NCI-H2029 treated with DMSO at 0.1 percent for 48 hours (cell line): ENCODE results near the gene EPHA8.
A peak's percentile ranks its signal among the peaks of the same experiment; 100 is the strongest.

ENCODE experiments used
- DNase-seq: peaks from one replicate; lab custom pipeline; 2025; lab: John Stamatoyannopoulos, UW

The EPHA8 gene

DNA sequence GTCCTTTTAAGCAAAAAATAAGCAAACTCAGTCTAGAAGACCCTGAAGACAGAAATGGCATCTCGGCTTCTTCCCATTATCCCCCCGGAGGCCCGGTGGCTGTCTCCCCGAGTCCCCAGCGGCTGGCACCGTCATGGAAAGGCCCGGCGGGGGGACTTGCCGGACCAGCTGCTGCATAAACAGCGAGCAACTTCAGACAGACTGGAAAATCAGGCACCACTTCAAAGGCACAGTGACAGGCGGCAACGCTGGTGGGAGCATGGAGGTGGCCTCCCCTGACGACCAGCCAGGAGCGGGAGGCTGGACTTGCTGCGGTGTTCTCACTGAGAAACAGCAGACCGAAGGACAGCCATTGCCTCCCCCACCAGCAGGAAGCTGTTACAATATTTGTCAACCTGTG is 54.8 kb downstream of the EPHA8 start:
- no peak for DNase-seq

DNA sequence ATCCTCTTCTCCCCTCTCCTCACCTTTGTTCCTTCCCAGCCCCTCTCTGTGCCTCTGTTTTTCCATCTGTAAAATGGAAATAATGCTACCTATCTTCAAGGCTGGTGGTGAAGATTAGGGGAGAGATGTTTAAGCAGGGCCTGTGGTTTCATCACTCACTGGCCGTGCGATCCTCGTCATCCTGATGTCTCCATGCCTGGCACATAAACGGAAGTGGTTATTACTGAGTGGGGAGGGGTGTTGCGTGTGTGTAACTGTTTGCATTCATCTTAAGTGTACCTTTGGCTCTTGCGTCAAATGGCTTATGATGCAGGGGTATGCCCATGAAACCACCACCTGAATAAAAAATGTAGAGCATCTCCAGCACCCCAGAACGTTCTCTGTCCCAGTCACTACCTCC is 56.0 kb downstream of the EPHA8 start:
- no peak for DNase-seq

- DNase-seq: no peak
Observed at GRCh38 chr1:22619798-22620197, 56.5 kb downstream of the EPHA8 start.

GRCh38 chr1:22621761-22622160 is 58.5 kb downstream of the EPHA8 start:
- no peak for DNase-seq

DNA sequence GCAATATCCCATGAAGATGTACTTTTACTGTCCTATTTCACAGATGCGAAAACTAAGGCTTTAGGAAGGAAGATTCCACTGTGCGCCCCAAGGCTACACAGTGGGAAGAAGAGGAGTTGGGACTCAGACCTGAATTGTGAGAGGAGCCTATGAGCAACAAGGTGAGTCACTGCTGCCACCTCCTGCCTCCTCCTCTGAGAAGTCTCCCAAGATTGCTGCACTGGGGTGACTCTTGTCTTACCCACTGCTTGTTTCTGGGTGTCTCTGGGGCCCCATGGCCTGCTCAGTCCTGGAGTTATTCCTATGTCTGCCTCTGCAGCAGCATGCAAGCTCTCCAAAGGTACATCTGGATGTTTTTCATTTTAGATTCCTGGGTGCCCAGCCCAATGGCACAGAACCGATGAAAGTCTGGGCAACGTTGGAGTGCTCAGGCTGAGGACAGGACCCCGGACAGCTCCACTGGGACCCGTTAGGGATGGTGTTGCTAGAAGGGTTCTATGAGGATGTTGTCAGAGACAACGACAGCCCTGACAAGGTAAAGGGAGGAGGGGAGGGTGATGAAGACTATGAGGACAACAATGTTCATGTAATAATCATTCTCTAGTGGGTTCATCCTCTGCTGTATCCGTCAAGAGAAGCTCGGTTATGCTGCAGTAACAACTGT is 62.1 kb downstream of the EPHA8 start:
- no peak for DNase-seq

DNA sequence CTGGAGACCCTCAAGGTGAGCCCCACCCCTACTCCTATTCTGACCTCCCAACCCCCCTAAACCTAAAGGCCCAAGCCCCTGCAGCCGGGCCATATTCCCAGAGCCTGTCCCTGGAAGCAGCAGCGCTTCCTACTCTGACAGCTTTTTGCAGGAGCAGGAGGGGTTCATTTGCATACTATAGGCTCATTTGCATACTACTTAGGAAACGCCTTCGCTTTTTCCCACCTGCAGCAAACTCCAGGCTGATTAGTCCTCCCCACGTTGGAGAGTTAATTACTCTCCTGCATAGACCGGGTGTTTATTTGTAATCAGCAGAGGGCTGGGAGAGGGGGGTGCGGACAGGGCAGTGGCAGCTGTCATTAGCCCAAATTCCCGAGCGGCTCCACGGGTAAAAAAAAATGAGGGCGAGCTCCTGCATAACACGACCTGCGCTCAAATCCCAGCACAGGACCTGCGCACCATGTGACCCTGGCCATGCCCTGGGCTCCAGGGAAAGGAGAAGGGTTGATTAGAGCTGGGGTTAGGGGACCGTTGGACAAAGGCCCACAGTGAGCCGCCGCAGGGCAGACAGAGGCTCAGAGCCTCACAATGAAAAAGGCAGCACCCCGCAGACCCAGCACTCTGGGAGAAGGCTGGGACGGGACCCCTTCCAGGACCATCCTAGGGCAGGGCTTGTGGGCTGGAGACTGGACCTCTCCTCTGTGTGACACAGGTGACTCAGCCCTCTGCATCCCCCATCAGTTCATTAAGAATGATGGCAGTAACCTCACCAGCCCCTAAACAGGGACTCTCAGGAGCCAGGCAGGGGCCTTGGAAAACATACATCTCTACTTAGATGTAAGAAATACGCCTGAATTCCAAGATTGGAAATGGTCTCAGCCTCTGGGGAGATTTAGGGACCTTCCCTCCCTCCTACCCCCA is 63.2 kb downstream of the EPHA8 start:
- no peak for DNase-seq

DNA sequence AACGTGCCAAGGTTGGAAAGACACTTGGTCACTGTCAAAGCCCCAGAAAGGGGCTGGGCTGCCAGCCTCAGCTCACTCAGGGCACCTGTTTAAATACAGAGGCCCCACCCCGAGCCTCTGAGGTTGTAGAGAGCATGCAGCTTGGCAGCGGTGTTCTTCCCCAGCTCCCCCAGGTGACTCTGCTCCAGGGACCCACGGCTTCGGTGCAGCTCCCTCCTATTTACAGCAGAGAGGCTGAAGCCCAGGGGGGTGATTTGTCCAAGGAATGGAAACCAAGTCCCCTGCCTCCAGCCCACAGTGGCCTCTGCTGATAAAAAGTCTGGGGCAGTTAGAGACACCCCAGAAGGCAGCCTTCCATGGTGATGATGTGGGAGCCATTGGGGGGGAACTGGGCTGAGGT is 64.0 kb downstream of the EPHA8 start:
- no peak for DNase-seq

- DNase-seq: no peak
Observed at GRCh38 chr1:22628698-22629444, 65.6 kb downstream of the EPHA8 start.

- DNase-seq: no peak
Observed at GRCh38 chr1:22629886-22630285, 66.6 kb downstream of the EPHA8 start.

GRCh38 chr1:22633697-22634463 is 70.6 kb downstream of the EPHA8 start:
- no peak for DNase-seq

GRCh38 chr1:22635436-22635835 is 72.1 kb downstream of the EPHA8 start:
- DNase-seq: no peak

- DNase-seq: no peak
Observed at GRCh38 chr1:22636353-22636752, 73.1 kb downstream of the EPHA8 start, which contains the start of gene C1QA. Gene C1QA (plus strand): TSS chr1:22636628. CDS start chr1:22637617, 989 bp downstream.

DNA sequence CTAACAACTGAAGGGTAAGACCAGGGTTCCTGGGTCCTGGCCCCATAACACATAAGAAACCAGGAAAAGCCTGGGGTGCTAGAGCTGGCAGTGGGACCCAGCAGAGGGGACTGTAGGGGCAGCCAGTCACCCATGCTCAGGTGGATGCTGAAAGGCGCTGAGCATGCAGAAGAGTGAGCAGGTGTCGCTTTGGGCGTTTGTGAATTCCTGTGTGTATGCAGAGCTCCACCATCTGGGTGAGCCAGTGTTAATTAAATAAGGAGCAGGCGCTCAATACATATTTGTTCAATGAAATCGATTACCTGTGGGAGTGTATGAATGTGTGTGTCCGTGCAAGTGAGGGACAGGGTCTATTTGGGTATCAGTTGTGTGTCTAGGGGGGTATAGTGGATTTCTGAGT is 73.6 kb downstream of the EPHA8 start:
- no peak for DNase-seq

DNA sequence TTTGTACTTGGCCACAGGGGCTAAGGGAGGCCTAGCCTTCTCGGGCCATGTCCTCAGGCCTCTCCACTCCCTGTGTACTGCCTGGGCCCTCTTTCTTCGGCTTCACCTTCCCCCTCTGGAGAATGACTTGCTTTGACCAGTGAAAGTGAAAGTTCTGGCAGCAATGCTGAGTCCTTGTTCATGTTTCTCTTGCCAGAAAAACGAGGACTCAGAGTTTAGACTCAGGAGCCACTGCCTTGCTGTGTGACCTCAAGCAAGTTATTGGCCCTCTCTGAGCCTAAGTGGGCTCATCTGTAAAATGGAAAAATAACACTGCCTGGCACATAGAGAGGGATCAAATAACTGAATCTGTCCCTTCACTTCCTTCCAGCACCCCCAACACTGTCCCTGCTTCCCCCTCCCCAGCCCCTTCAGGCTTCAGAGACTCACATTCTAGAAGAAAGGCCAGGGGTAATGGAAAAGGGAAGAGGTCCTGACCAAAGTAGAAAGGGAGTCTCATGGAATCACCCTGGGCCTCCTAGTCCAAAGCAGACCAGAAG is 74.7 kb downstream of the EPHA8 start:
- DNase-seq: no peak

DNA sequence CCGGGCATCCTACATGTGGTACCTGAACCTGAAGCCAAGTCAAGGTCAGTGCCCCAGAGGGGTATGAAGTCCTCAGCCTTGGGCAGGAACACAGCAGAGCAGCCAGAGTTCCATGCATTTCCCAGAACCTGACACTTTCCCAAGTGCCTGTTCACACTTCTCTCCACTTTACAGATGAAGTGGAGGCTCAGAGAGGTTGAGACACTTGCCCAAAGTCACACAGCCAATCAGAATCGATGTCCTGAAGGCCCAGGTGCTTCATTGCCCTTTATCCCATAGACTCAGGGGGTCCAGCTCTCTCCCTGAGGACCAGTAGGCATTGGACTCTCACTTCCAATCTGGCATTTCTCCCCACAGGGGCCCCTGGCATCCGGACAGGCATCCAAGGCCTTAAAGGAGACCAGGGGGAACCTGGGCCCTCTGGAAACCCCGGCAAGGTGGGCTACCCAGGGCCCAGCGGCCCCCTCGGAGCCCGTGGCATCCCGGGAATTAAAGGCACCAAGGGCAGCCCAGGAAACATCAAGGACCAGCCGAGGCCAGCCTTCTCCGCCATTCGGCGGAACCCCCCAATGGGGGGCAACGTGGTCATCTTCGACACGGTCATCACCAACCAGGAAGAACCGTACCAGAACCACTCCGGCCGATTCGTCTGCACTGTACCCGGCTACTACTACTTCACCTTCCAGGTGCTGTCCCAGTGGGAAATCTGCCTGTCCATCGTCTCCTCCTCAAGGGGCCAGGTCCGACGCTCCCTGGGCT is 75.4 kb downstream of the EPHA8 start:
- no peak for DNase-seq

DNA sequence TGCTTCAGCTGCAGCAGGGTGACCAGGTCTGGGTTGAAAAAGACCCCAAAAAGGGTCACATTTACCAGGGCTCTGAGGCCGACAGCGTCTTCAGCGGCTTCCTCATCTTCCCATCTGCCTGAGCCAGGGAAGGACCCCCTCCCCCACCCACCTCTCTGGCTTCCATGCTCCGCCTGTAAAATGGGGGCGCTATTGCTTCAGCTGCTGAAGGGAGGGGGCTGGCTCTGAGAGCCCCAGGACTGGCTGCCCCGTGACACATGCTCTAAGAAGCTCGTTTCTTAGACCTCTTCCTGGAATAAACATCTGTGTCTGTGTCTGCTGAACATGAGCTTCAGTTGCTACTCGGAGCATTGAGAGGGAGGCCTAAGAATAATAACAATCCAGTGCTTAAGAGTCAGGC is 76.0 kb downstream of the EPHA8 start:
- no peak for DNase-seq

DNA sequence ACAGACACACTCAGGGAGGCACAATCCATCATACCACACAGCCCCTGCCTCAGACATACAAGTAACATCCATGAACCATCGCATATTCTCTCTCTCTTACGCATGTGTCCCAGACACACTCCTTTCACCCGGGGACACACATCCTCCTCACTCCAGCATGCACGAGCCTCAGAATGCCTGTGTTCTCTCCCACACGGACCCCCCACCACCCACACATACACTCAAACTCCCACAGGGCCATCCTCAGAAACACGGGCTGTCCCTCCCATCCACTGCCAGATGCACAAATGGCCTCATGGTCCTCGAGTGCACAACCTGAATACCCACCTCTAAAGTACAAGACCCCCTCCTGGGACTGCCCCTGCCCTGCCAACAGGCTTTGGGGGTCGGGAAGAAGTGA is 78.0 kb downstream of the EPHA8 start:
- no peak for DNase-seq

- peak; percentile 15 for DNase-seq
Observed at GRCh38 chr1:22641906-22642636, 78.8 kb downstream of the EPHA8 start.

DNA sequence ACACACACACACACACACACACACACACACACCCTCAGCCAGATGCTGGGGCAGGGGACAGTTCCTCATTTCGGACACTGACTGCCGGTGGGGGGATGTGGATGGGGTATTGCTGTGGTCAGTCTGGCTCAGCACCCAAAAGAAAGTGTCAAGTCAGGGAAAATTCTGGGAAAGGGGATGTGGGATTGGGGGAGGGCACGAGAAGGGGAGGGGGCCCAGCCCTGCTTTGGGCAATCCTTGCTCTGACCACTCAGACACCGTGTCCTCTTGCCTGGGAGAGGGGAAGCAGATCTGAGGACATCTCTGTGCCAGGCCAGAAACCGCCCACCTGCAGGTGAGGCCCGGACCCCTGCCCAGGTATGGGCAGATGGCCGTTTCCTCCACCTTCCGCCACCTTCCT is 80.1 kb downstream of the EPHA8 start, which contains the start of gene C1QC:
TSS of gene C1QC (plus strand) at position 253 of the 400 bp plus-strand sequence. CDS start 391 bp downstream, outside the sequence.
- no peak for DNase-seq

DNA sequence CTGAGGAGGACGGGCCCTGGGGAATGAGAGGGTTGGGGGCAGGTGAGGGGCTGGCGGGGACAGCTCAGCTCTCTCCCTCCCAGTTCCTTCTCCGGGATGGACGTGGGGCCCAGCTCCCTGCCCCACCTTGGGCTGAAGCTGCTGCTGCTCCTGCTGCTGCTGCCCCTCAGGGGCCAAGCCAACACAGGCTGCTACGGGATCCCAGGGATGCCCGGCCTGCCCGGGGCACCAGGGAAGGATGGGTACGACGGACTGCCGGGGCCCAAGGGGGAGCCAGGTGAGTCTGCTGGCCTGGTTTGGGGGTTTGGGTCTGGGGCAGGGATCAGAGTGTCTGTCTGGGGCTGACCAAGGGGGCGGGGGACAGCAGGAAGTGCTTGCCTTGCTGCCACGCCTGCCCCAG is 80.6 kb downstream of the EPHA8 start:
- DNase-seq: no peak
